HL-60 (cell line): ENCODE measurements around the gene USH2A.

Experiments
- DNase-seq, 2 experiments: peaks; one replicate each; pipeline ENCODE4 v3.0.0-alpha.2; 2010 to 2020; ENCODE audit warnings: low read depth in 1 of 2, low spot score in 1 of 2
- H3K27ac ChIP-seq: fragments of 250-450 bp; sonication (Bioruptor Pico); replicated peaks from 2 replicates; pipeline ENCODE4 v1.5.1; 2020; ENCODE audit warnings: mild to moderate bottlenecking, moderate library complexity
- H3K27me3 ChIP-seq: fragments of 250-450 bp; sonication (Bioruptor Pico); 2 replicates; pipeline ENCODE4 v1.5.1; 2021; ENCODE audit warnings: mild to moderate bottlenecking, moderate library complexity; ENCODE audit not compliant: insufficient read depth, poor library complexity, severe bottlenecking
- H3K4me3 ChIP-seq: replicated peaks from 2 replicates; pipeline ENCODE4 v1.5.1; 2011; ENCODE audit warnings: mild to moderate bottlenecking, control low read depth, low read length; ENCODE audit not compliant: insufficient read depth
- GABPA ChIP-seq: IDR thresholded peaks from 2 replicates; pipeline ENCODE4 v1.6.1; 2012; ENCODE audit warnings: low read depth
- POLR2AphosphoS5 ChIP-seq: IDR thresholded peaks from 2 replicates; pipeline ENCODE4 v1.6.1; 2012; ENCODE audit warnings: low read depth
- REST ChIP-seq: IDR thresholded peaks from 2 replicates; pipeline ENCODE4 v1.6.1; 2012; ENCODE audit warnings: low read depth; ENCODE audit not compliant: insufficient replicate concordance
- SPI1 ChIP-seq: IDR thresholded peaks from 2 replicates; pipeline ENCODE4 v1.6.1; 2012; ENCODE audit warnings: low read depth, mild to moderate bottlenecking, borderline replicate concordance
- TF ChIP-seq, protein P1 (sequence below): IDR thresholded peaks from one replicate; pipeline ENCODE4 v1.5.1; 2011; ENCODE audit warnings: low read length, control low read depth, inconsistent platforms; ENCODE audit not compliant: insufficient read depth

USH2A gene

GRCh38 chr1:215594640-215595039, 828.6 kb downstream of the USH2A start:
- no peak overlapping the region for H3K4me3 ChIP-seq
- TF ChIP-seq POLR2AphosphoS5 (no peak), SPI1 (no peak), REST (no peak), GABPA (no peak)
- TF ChIP-seq, protein P1, sequence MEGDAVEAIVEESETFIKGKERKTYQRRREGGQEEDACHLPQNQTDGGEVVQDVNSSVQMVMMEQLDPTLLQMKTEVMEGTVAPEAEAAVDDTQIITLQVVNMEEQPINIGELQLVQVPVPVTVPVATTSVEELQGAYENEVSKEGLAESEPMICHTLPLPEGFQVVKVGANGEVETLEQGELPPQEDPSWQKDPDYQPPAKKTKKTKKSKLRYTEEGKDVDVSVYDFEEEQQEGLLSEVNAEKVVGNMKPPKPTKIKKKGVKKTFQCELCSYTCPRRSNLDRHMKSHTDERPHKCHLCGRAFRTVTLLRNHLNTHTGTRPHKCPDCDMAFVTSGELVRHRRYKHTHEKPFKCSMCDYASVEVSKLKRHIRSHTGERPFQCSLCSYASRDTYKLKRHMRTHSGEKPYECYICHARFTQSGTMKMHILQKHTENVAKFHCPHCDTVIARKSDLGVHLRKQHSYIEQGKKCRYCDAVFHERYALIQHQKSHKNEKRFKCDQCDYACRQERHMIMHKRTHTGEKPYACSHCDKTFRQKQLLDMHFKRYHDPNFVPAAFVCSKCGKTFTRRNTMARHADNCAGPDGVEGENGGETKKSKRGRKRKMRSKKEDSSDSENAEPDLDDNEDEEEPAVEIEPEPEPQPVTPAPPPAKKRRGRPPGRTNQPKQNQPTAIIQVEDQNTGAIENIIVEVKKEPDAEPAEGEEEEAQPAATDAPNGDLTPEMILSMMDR: no peak
- no peak for DNase-seq
- no peak overlapping the region for H3K27ac ChIP-seq
- no peaks in the 10 kb centered on the region for H3K27me3 ChIP-seq

GRCh38 chr1:215590779-215591491, 832.3 kb downstream of the USH2A start:
- DNase-seq: no peak
- TF ChIP-seq REST (no peak), GABPA (no peak), POLR2AphosphoS5 (no peak)
- TF ChIP-seq, protein P1: no peak
- no peaks in the 10 kb centered on the region for H3K27me3 ChIP-seq
- no peak overlapping the region for H3K27ac ChIP-seq
- H3K4me3 ChIP-seq: no peak overlapping the region

- H3K4me3 ChIP-seq: no peak overlapping the region
- no peak for DNase-seq
- H3K27ac ChIP-seq: no peak overlapping the region
- no peaks in the 10 kb centered on the region for H3K27me3 ChIP-seq
- TF ChIP-seq, protein P1: no peak
- no peak for TF ChIP-seq REST
These were observed 833.4 kb downstream of the USH2A start for GRCh38 chr1:215589650-215590435.
